Karpas-422 (cell line): ENCODE results near the gene LGALS9. TPM values are rescaled to one million over a fixed set of nuclear protein-coding genes. Genes with fewer than 3 reads are reported as not detected.
"Not testable (repeated sequence)": the region's sequence is repeated elsewhere in the genome, so short reads cannot be mapped to it uniquely, and the experiment has no call there.

Experiments used
- DNase-seq: peaks from one replicate; pipeline ENCODE4 v3.0.0-alpha.2; 2015
- H2AFZ ChIP-seq: fragments of 200-600 bp; sonication (generic); 2 replicates; pipeline ENCODE4 v1.6.1; 2014; ENCODE audit warnings: antibody characterized with exemption, low read length, mixed read lengths
- H3K27ac ChIP-seq: fragments of 200-600 bp; sonication (generic); 2 replicates; pipeline ENCODE4 v1.5.1; 2014; ENCODE audit warnings: mild to moderate bottlenecking, low read length, moderate library complexity
- H3K27me3 ChIP-seq: fragments of 200-600 bp; sonication (generic); 2 replicates; pipeline ENCODE4 v1.6.1; 2014; ENCODE audit warnings: low read length, mixed read lengths
- H3K36me3 ChIP-seq: fragments of 200-600 bp; sonication (generic); 2 replicates; pipeline ENCODE4 v1.6.1; 2014; ENCODE audit warnings: low read length, mixed read lengths; ENCODE audit not compliant: insufficient read depth
- H3K4me1 ChIP-seq: fragments of 200-600 bp; sonication (generic); 2 replicates; pipeline ENCODE4 v1.6.1; 2014; ENCODE audit warnings: mild to moderate bottlenecking, low read length, mixed read lengths
- H3K4me2 ChIP-seq: fragments of 200-600 bp; sonication (generic); 2 replicates; pipeline ENCODE4 v1.6.1; 2014; ENCODE audit warnings: low read length, low read depth, mild to moderate bottlenecking; ENCODE audit not compliant: poor library complexity, severe bottlenecking
- H3K4me3 ChIP-seq: fragments of 200-600 bp; sonication (generic); 2 replicates; pipeline ENCODE4 v1.5.1; 2014; ENCODE audit warnings: mild to moderate bottlenecking, antibody characterized with exemption, low read length, mixed read lengths
- H3K79me2 ChIP-seq: fragments of 200-600 bp; sonication (generic); 2 replicates; pipeline ENCODE4 v1.6.1; 2014; ENCODE audit warnings: mild to moderate bottlenecking, low read length, mixed read lengths
- H3K9ac ChIP-seq: fragments of 200-600 bp; sonication (generic); 2 replicates; pipeline ENCODE4 v1.6.0; 2014; ENCODE audit warnings: low read length
- H3K9me2 ChIP-seq: fragments of 200-600 bp; sonication (generic), shearing (Covaris generic); replicated peaks from 2 replicates; pipeline ENCODE4 v1.6.0; 2014; ENCODE audit warnings: mild to moderate bottlenecking, low read length, moderate library complexity; ENCODE audit not compliant: insufficient read depth
- H3K9me3 ChIP-seq: fragments of 300-700, 200-600 bp; sonication (generic); 2 replicates; pipeline ENCODE4 v1.6.1; 2014; ENCODE audit warnings: low read length, mixed read lengths
- H4K20me1 ChIP-seq: fragments of 200-600 bp; sonication (generic); 2 replicates; pipeline ENCODE4 v1.6.1; 2014; ENCODE audit warnings: mild to moderate bottlenecking, antibody characterized with exemption, low read length, low read depth; ENCODE audit not compliant: insufficient read depth
- total RNA-seq: library from RNA; depleted of rRNA; stranded (reverse); fragments of >200 nt; shearing (Covaris generic); gene quantifications from 2 replicates; pipeline ENCODE4 v1.2.3, GENCODE V29; 2014; ENCODE audit warnings: low replicate concordance

Gene LGALS9
- total RNA-seq, 1 experiment from 2014 or later, result 5.4 TPM

GRCh38 chr17:27671591-27671910, 40.6 kb downstream of the LGALS9 start:
- Histone ChIP-seq H3K9me3 (no peaks in the 10 kb centered on the region), H2AFZ (no peak overlapping the region), H3K9ac (no peak overlapping the region), H3K4me3 (no peak overlapping the region), H3K9me2 (no peaks in the 10 kb centered on the region), H3K79me2 (no peaks in the 10 kb centered on the region), H3K27me3 (no peaks in the 10 kb centered on the region), H3K36me3 (no peaks in the 10 kb centered on the region), H4K20me1 (no peaks in the 10 kb centered on the region), H3K27ac (no peak overlapping the region), H3K4me2 (no peak overlapping the region), H3K4me1 (no peaks in the 10 kb centered on the region)
- DNase-seq, result no peak

- H3K27ac ChIP-seq, H3K4me3 ChIP-seq, H3K9me2 ChIP-seq, H3K4me1 ChIP-seq, H2AFZ ChIP-seq, H3K4me2 ChIP-seq, H3K27me3 ChIP-seq, H3K36me3 ChIP-seq, H3K9ac ChIP-seq, H3K9me3 ChIP-seq, DNase-seq, H3K79me2 ChIP-seq, H4K20me1 ChIP-seq: not testable (repeated sequence)
Observed at GRCh38 chr17:27671977-27672480, 41.0 kb downstream of the LGALS9 start.

GRCh38 chr17:27674335-27674734, 43.3 kb downstream of the LGALS9 start:
- no peak for DNase-seq
- no peaks in the 10 kb centered on the region for H3K9me3 ChIP-seq

GRCh38 chr17:27677191-27677590, 46.2 kb downstream of the LGALS9 start:
- Histone ChIP-seq H3K27me3 (no peaks in the 10 kb centered on the region), H2AFZ (no peak overlapping the region), H3K4me3 (no peak overlapping the region), H3K9me2 (no peaks in the 10 kb centered on the region), H3K4me1 (no peaks in the 10 kb centered on the region), H3K27ac (no peak overlapping the region), H3K4me2 (no peak overlapping the region), H3K9me3 (no peaks in the 10 kb centered on the region), H3K9ac (no peak overlapping the region), H3K36me3 (no peaks in the 10 kb centered on the region), H4K20me1 (no peaks in the 10 kb centered on the region), H3K79me2 (no peaks in the 10 kb centered on the region)
- no peak for DNase-seq

More at GRCh38 chr17:27674335-27674734, 43.3 kb downstream of the LGALS9 start:
- no peaks in the 10 kb centered on the region for H4K20me1 ChIP-seq
- no peaks in the 10 kb centered on the region for H3K79me2 ChIP-seq
- no peak overlapping the region for H3K4me3 ChIP-seq
- H3K36me3 ChIP-seq, result no peaks in the 10 kb centered on the region
- no peaks in the 10 kb centered on the region for H3K4me1 ChIP-seq
- no peaks in the 10 kb centered on the region for H3K9me2 ChIP-seq
- no peak overlapping the region for H2AFZ ChIP-seq
- no peak overlapping the region for H3K4me2 ChIP-seq
- H3K27me3 ChIP-seq, result no peaks in the 10 kb centered on the region
- H3K27ac ChIP-seq, result no peak overlapping the region
- H3K9ac ChIP-seq, result no peak overlapping the region

GRCh38 chr17:27686322-27686721, 55.3 kb downstream of the LGALS9 start:
- H2AFZ ChIP-seq, H3K9ac ChIP-seq, H3K27me3 ChIP-seq, H3K4me2 ChIP-seq, H3K4me1 ChIP-seq, H3K4me3 ChIP-seq, H3K36me3 ChIP-seq, H3K9me2 ChIP-seq, H3K79me2 ChIP-seq, DNase-seq, H4K20me1 ChIP-seq, H3K27ac ChIP-seq, H3K9me3 ChIP-seq: not testable (repeated sequence)

GRCh38 chr17:27690882-27691281, 59.9 kb downstream of the LGALS9 start:
- Histone ChIP-seq H3K36me3 (no peaks in the 10 kb centered on the region), H3K4me2 (no peak overlapping the region), H3K27me3 (no peaks in the 10 kb centered on the region), H3K9me2 (no peaks in the 10 kb centered on the region), H3K27ac (no peak overlapping the region), H2AFZ (no peak overlapping the region), H4K20me1 (no peaks in the 10 kb centered on the region), H3K4me3 (no peak overlapping the region), H3K9me3 (peaks cover 5% of the 10 kb centered on the region; the same call in 1 of the 2 replicates), H3K79me2 (no peaks in the 10 kb centered on the region), H3K9ac (no peak overlapping the region), H3K4me1 (no peaks in the 10 kb centered on the region)
- DNase-seq, result no peak

- not testable (repeated sequence) for H3K9me3 ChIP-seq, H3K9me2 ChIP-seq, H3K4me1 ChIP-seq, H3K9ac ChIP-seq, H3K79me2 ChIP-seq, H3K27ac ChIP-seq, H2AFZ ChIP-seq, DNase-seq, H3K36me3 ChIP-seq, H3K4me2 ChIP-seq, H3K4me3 ChIP-seq, H3K27me3 ChIP-seq, H4K20me1 ChIP-seq
Observed at GRCh38 chr17:27695254-27695814, 64.3 kb downstream of the LGALS9 start.
